Measurements from ENCODE around the gene TSPO2.

TSPO2 gene

GRCh38 chr6:41051873-41052272, 9.6 kb downstream of the TSPO2 start:
- DNase-seq (ENCODE audit: low spot score), result no peak

- DNase-seq (ENCODE audit: low spot score), result no peak
Measured at GRCh38 chr6:41053041-41053440, 10.8 kb downstream of the TSPO2 start, which contains the start of gene APOBEC2. Gene APOBEC2 (plus strand): TSS chr6:41053202. CDS start chr6:41053348, 146 bp downstream.

- no peak for DNase-seq (ENCODE audit: low spot score)
Measured at GRCh38 chr6:41054511-41054910, 12.2 kb downstream of the TSPO2 start.

GRCh38 chr6:41055149-41055548, 12.9 kb downstream of the TSPO2 start:
- no peak for DNase-seq (ENCODE audit: low spot score)

- no peak for DNase-seq (ENCODE audit: low spot score)
Measured at GRCh38 chr6:41056768-41057490, 14.7 kb downstream of the TSPO2 start.

- no peak for DNase-seq (ENCODE audit: low spot score)
Measured at GRCh38 chr6:41058783-41059181, 16.5 kb downstream of the TSPO2 start.

GRCh38 chr6:41059556-41059955, 17.3 kb downstream of the TSPO2 start:
- no peak for DNase-seq (ENCODE audit: low spot score)

- no peak for DNase-seq (ENCODE audit: low spot score)
Measured at GRCh38 chr6:41061196-41061726, 19.0 kb downstream of the TSPO2 start.

GRCh38 chr6:41062056-41062455, 19.8 kb downstream of the TSPO2 start:
- no peak for DNase-seq (ENCODE audit: low spot score)

GRCh38 chr6:41063884-41064285, 21.6 kb downstream of the TSPO2 start:
- DNase-seq (ENCODE audit: low spot score), result no peak

GRCh38 chr6:41064841-41065240, 22.6 kb downstream of the TSPO2 start:
- no peak for DNase-seq (ENCODE audit: low spot score)

- no peak for DNase-seq (ENCODE audit: low spot score)
Measured at GRCh38 chr6:41065550-41066026, 23.3 kb downstream of the TSPO2 start.

GRCh38 chr6:41066867-41067304, 24.6 kb downstream of the TSPO2 start:
- DNase-seq (ENCODE audit: low spot score), result peak; percentile 86

GRCh38 chr6:41071501-41071922, 29.2 kb downstream of the TSPO2 start:
- DNase-seq (ENCODE audit: low spot score), result no peak

GRCh38 chr6:41071923-41072835, 29.9 kb downstream of the TSPO2 start, which contains the start of gene OARD1:
Gene OARD1 (minus strand): TSS chr6:41072356. CDS start chr6:41071634, 722 bp downstream.
- DNase-seq (ENCODE audit: low spot score), result peak; percentile 99

- no peak for DNase-seq (ENCODE audit: low spot score)
Measured at GRCh38 chr6:41072836-41073202, 30.6 kb downstream of the TSPO2 start, which contains the start of gene NFYA. Gene NFYA (plus strand): TSS chr6:41072974. CDS start chr6:41079090, 6,116 bp downstream.

- peak; percentile 86 for DNase-seq (ENCODE audit: low spot score)
Measured at GRCh38 chr6:41073203-41073967, 31.1 kb downstream of the TSPO2 start.

- peak; percentile 44 for DNase-seq (ENCODE audit: low spot score)
Measured at GRCh38 chr6:41073968-41074691, 31.9 kb downstream of the TSPO2 start.

GRCh38 chr6:41074692-41075436, 32.6 kb downstream of the TSPO2 start:
- peak; percentile 25 for DNase-seq (ENCODE audit: low spot score)

All from cerebellar cortex (tissue), 1 donor.